Progenitor cell of endocrine pancreas (in vitro differentiated cells): Measurements from ENCODE around the gene RALB. TPM values are rescaled to one million over a fixed set of nuclear protein-coding genes. Genes with fewer than 3 reads are reported as not detected.

Experiments
- DNase-seq: peaks from one replicate; pipeline ENCODE4 v3.0.0; 2021; ENCODE audit warnings: low spot score; ENCODE audit not compliant: unreplicated experiment
- H3K27ac Mint-ChIP-seq: 2 replicates; pipeline ENCODE4 v1.8.0; 2021; ENCODE audit warnings: mild to moderate bottlenecking, moderate library complexity, mixed read lengths
- H3K27me3 Mint-ChIP-seq: 2 replicates; pipeline ENCODE4 v1.8.0; 2021; ENCODE audit warnings: mixed read lengths
- H3K36me3 Mint-ChIP-seq: 2 replicates; pipeline ENCODE4 v1.8.0; 2022; ENCODE audit warnings: mixed read lengths; ENCODE audit not compliant: insufficient read depth
- H3K4me1 Mint-ChIP-seq: 2 replicates; pipeline ENCODE4 v1.8.0; 2021; ENCODE audit warnings: low read depth, mixed read lengths
- H3K4me3 Mint-ChIP-seq: 2 replicates; pipeline ENCODE4 v1.8.0; 2021; ENCODE audit warnings: low read depth, mild to moderate bottlenecking, moderate library complexity, mixed read lengths
- H3K9me3 Mint-ChIP-seq: 2 replicates; pipeline ENCODE4 v1.8.0; 2021; ENCODE audit warnings: low read depth, mixed read lengths
- CTCF ChIP-seq: fragments of 200-600 bp; sonication (generic); IDR thresholded peaks from one replicate; pipeline ENCODE4 v1.5.0; 2021; ENCODE audit warnings: antibody characterized with exemption, mild to moderate bottlenecking; ENCODE audit not compliant: unreplicated experiment
- total RNA-seq: library from RNA; stranded (reverse); gene quantifications from 2 replicates; pipeline ENCODE4 v1.2.1, GENCODE V29; 2021

The RALB gene
- total RNA-seq, 1 donor from 2014 or later = 30.5 TPM

- Mint-ChIP-seq H3K27ac (no peak overlapping the region), H3K36me3 (no peaks in the 10 kb centered on the region), H3K9me3 (no peaks in the 10 kb centered on the region), H3K27me3 (peaks cover 52% of the 10 kb centered on the region), H3K4me3 (no peak overlapping the region), H3K4me1 (peaks cover 15% of the 10 kb centered on the region)
- TF ChIP-seq CTCF = no peak
- no peak for DNase-seq
Measured at GRCh38 chr2:120315367-120316033, 62.8 kb downstream of the RALB start.

GRCh38 chr2:120316071-120316470 lies 63.4 kb downstream of the RALB start:
- TF ChIP-seq CTCF = no peak
- H3K9me3 Mint-ChIP-seq = no peaks in the 10 kb centered on the region
- no peak overlapping the region for H3K4me3 Mint-ChIP-seq
- H3K36me3 Mint-ChIP-seq = no peaks in the 10 kb centered on the region
- H3K27me3 Mint-ChIP-seq = peaks cover 55% of the 10 kb centered on the region
- H3K4me1 Mint-ChIP-seq = peaks cover 15% of the 10 kb centered on the region
- DNase-seq = no peak
- H3K27ac Mint-ChIP-seq = no peak overlapping the region

DNA sequence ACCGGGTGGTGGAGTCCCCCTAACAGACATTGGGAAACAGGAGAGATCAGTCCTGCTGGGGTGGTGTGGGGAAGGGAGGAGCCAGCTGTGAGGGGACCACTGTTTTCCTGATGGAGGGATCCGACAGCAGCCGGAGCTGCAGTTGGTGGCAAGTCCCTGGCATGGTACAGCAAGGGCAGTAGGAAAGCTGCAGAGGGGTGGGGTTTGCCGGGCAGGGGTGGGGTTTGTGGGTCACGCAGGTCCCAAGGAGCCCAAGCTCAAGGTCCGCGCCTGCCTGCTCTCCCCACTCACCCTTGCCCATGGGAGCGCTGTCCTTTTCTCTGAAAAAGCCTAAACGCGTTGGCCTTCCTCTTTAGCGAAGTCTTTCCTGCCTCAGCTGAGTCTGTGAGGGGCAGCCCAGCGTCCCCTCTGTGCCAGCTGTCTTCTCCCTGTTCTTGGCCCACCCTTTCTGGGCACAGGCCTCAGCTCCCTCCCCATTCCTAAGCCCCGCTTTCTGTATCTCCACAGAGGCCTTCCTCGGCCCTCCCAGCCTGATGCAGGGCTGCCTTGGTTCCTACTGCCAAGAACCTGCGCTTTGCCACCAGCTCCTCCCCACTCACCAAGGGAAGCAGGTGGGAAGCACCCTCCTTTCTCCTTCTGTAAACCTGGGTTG lies 64.0 kb downstream of the RALB start:
- DNase-seq = no peak
- no peak overlapping the region for H3K27ac Mint-ChIP-seq
- no peak overlapping the region for H3K4me3 Mint-ChIP-seq
- H3K36me3 Mint-ChIP-seq = no peaks in the 10 kb centered on the region
- peaks cover 15% of the 10 kb centered on the region for H3K4me1 Mint-ChIP-seq
- H3K9me3 Mint-ChIP-seq = no peaks in the 10 kb centered on the region
- H3K27me3 Mint-ChIP-seq = peaks cover 57% of the 10 kb centered on the region
- TF ChIP-seq CTCF = no peak

GRCh38 chr2:120317180-120317533 lies 64.5 kb downstream of the RALB start:
- no peak for TF ChIP-seq CTCF
- Mint-ChIP-seq H3K27ac (no peak overlapping the region), H3K27me3 (peaks cover 57% of the 10 kb centered on the region), H3K4me1 (peaks cover 15% of the 10 kb centered on the region), H3K9me3 (no peaks in the 10 kb centered on the region), H3K36me3 (no peaks in the 10 kb centered on the region), H3K4me3 (no peak overlapping the region)
- DNase-seq = no peak

- Mint-ChIP-seq H3K27me3 (peaks cover 62% of the 10 kb centered on the region), H3K4me3 (no peak overlapping the region), H3K4me1 (peaks cover 11% of the 10 kb centered on the region), H3K36me3 (no peaks in the 10 kb centered on the region), H3K9me3 (no peaks in the 10 kb centered on the region), H3K27ac (no peak overlapping the region)
- TF ChIP-seq CTCF = no peak
- no peak for DNase-seq
Measured at GRCh38 chr2:120317916-120318315, 65.3 kb downstream of the RALB start.
